ENCODE results near the gene ADGRL2.
A peak's percentile ranks its signal among the peaks of the same experiment; 100 is the strongest.

Gene ADGRL2

GRCh38 chr1:81834921-81835698 is 34.4 kb downstream of the ADGRL2 start:
- Histone ChIP-seq H3K27me3 (ENCODE audit: control insufficient read depth, insufficient read depth, low read length) (no peaks in the 10 kb centered on the region), H3K9me3 (ENCODE audit: control insufficient read depth, low read depth, low read length) (no peaks in the 10 kb centered on the region), H3K4me3 (ENCODE audit: low read length) (no peak overlapping the region), H3K27ac (ENCODE audit: low read length) (no peak overlapping the region), H3K4me1 (ENCODE audit: control insufficient read depth, low read depth, low read length) (peaks cover 38% of the 10 kb centered on the region), H3K9ac (ENCODE audit: low read length) (no peak overlapping the region), H3K36me3 (ENCODE audit: control insufficient read depth, low read depth, low read length) (peaks cover 12% of the 10 kb centered on the region)

GRCh38 chr1:81836007-81836626 is 35.4 kb downstream of the ADGRL2 start:
- Histone ChIP-seq H3K9me3 (ENCODE audit: control insufficient read depth, low read depth, low read length) (no peaks in the 10 kb centered on the region), H3K27ac (ENCODE audit: low read length) (no peak overlapping the region)

GRCh38 chr1:81838600-81839218 is 38.0 kb downstream of the ADGRL2 start:
- Histone ChIP-seq H3K4me1 (ENCODE audit: control insufficient read depth, low read depth, low read length) (peaks cover 25% of the 10 kb centered on the region), H3K27ac (ENCODE audit: low read length) (no peak overlapping the region), H3K36me3 (ENCODE audit: control insufficient read depth, low read depth, low read length) (peaks cover 24% of the 10 kb centered on the region), H3K9me3 (ENCODE audit: control insufficient read depth, low read depth, low read length) (no peaks in the 10 kb centered on the region), H3K4me3 (ENCODE audit: low read length) (no peak overlapping the region), H3K9ac (ENCODE audit: low read length) (no peak overlapping the region), H3K27me3 (ENCODE audit: control insufficient read depth, insufficient read depth, low read length) (no peaks in the 10 kb centered on the region)

More at GRCh38 chr1:81836007-81836626, 35.4 kb downstream of the ADGRL2 start:
- H3K9ac ChIP-seq (ENCODE audit: low read length): no peak overlapping the region
- H3K27me3 ChIP-seq (ENCODE audit: control insufficient read depth, insufficient read depth, low read length): no peaks in the 10 kb centered on the region
- H3K4me1 ChIP-seq (ENCODE audit: control insufficient read depth, low read depth, low read length): peaks cover 38% of the 10 kb centered on the region
- H3K4me3 ChIP-seq (ENCODE audit: low read length): no peak overlapping the region
- peaks cover 15% of the 10 kb centered on the region for H3K36me3 ChIP-seq (ENCODE audit: control insufficient read depth, low read depth, low read length)

GRCh38 chr1:81840805-81841204 is 40.1 kb downstream of the ADGRL2 start:
- Histone ChIP-seq H3K4me1 (ENCODE audit: control insufficient read depth, low read depth, low read length) (peaks cover 8% of the 10 kb centered on the region), H3K4me3 (ENCODE audit: low read length) (no peak overlapping the region), H3K9ac (ENCODE audit: low read length) (no peak overlapping the region), H3K36me3 (ENCODE audit: control insufficient read depth, low read depth, low read length) (peaks cover 26% of the 10 kb centered on the region), H3K9me3 (ENCODE audit: control insufficient read depth, low read depth, low read length) (no peaks in the 10 kb centered on the region), H3K27me3 (ENCODE audit: control insufficient read depth, insufficient read depth, low read length) (no peaks in the 10 kb centered on the region), H3K27ac (ENCODE audit: low read length) (no peak overlapping the region)

- no peak overlapping the region for H3K9ac ChIP-seq (ENCODE audit: low read length)
- H3K27me3 ChIP-seq (ENCODE audit: control insufficient read depth, insufficient read depth, low read length): no peaks in the 10 kb centered on the region
- H3K27ac ChIP-seq (ENCODE audit: low read length): no peak overlapping the region
- no peak overlapping the region for H3K4me3 ChIP-seq (ENCODE audit: low read length)
- H3K4me1 ChIP-seq (ENCODE audit: control insufficient read depth, low read depth, low read length): peaks cover 12% of the 10 kb centered on the region
- H3K36me3 ChIP-seq (ENCODE audit: control insufficient read depth, low read depth, low read length): peaks cover 26% of the 10 kb centered on the region
- no peaks in the 10 kb centered on the region for H3K9me3 ChIP-seq (ENCODE audit: control insufficient read depth, low read depth, low read length)
Observed at GRCh38 chr1:81841795-81842194, 41.1 kb downstream of the ADGRL2 start.

- peaks cover 17% of the 10 kb centered on the region for H3K36me3 ChIP-seq (ENCODE audit: control insufficient read depth, low read depth, low read length)
Observed at GRCh38 chr1:81844477-81844876, 43.7 kb downstream of the ADGRL2 start.

GRCh38 chr1:81846630-81847029 is 45.9 kb downstream of the ADGRL2 start:
- H3K9ac ChIP-seq (ENCODE audit: low read length): no peak overlapping the region
- H3K36me3 ChIP-seq (ENCODE audit: control insufficient read depth, low read depth, low read length): peaks cover 7% of the 10 kb centered on the region
- no peaks in the 10 kb centered on the region for H3K9me3 ChIP-seq (ENCODE audit: control insufficient read depth, low read depth, low read length)
- H3K27ac ChIP-seq (ENCODE audit: low read length): peak overlapping the region; percentile 4
- H3K4me1 ChIP-seq (ENCODE audit: control insufficient read depth, low read depth, low read length): peaks cover 44% of the 10 kb centered on the region
- H3K4me3 ChIP-seq (ENCODE audit: low read length): no peak overlapping the region
- H3K27me3 ChIP-seq (ENCODE audit: control insufficient read depth, insufficient read depth, low read length): no peaks in the 10 kb centered on the region

More at GRCh38 chr1:81844477-81844876, 43.7 kb downstream of the ADGRL2 start:
- Histone ChIP-seq H3K27me3 (ENCODE audit: control insufficient read depth, insufficient read depth, low read length) (no peaks in the 10 kb centered on the region), H3K27ac (ENCODE audit: low read length) (no peak overlapping the region), H3K9me3 (ENCODE audit: control insufficient read depth, low read depth, low read length) (no peaks in the 10 kb centered on the region), H3K4me3 (ENCODE audit: low read length) (no peak overlapping the region), H3K4me1 (ENCODE audit: control insufficient read depth, low read depth, low read length) (peaks cover 34% of the 10 kb centered on the region), H3K9ac (ENCODE audit: low read length) (no peak overlapping the region)

GRCh38 chr1:81847063-81847462 is 46.3 kb downstream of the ADGRL2 start:
- Histone ChIP-seq H3K36me3 (ENCODE audit: control insufficient read depth, low read depth, low read length) (peaks cover 4% of the 10 kb centered on the region), H3K4me1 (ENCODE audit: control insufficient read depth, low read depth, low read length) (peaks cover 44% of the 10 kb centered on the region), H3K27ac (ENCODE audit: low read length) (no peak overlapping the region), H3K27me3 (ENCODE audit: control insufficient read depth, insufficient read depth, low read length) (no peaks in the 10 kb centered on the region), H3K4me3 (ENCODE audit: low read length) (no peak overlapping the region), H3K9ac (ENCODE audit: low read length) (no peak overlapping the region), H3K9me3 (ENCODE audit: control insufficient read depth, low read depth, low read length) (no peaks in the 10 kb centered on the region)

- Histone ChIP-seq H3K4me3 (ENCODE audit: low read length) (no peak overlapping the region), H3K27ac (ENCODE audit: low read length) (no peak overlapping the region)
Observed at GRCh38 chr1:81848880-81849682, 48.3 kb downstream of the ADGRL2 start.

GRCh38 chr1:81850031-81850430 is 49.3 kb downstream of the ADGRL2 start:
- H3K4me1 ChIP-seq (ENCODE audit: control insufficient read depth, low read depth, low read length): peaks cover 44% of the 10 kb centered on the region
- no peaks in the 10 kb centered on the region for H3K27me3 ChIP-seq (ENCODE audit: control insufficient read depth, insufficient read depth, low read length)
- H3K4me3 ChIP-seq (ENCODE audit: low read length): no peak overlapping the region
- no peak overlapping the region for H3K9ac ChIP-seq (ENCODE audit: low read length)
- no peak overlapping the region for H3K27ac ChIP-seq (ENCODE audit: low read length)
- H3K36me3 ChIP-seq (ENCODE audit: control insufficient read depth, low read depth, low read length): peaks cover 5% of the 10 kb centered on the region
- H3K9me3 ChIP-seq (ENCODE audit: control insufficient read depth, low read depth, low read length): no peaks in the 10 kb centered on the region

More at GRCh38 chr1:81848880-81849682, 48.3 kb downstream of the ADGRL2 start:
- Histone ChIP-seq H3K9ac (ENCODE audit: low read length) (no peak overlapping the region), H3K36me3 (ENCODE audit: control insufficient read depth, low read depth, low read length) (peaks cover under 1% of the 10 kb centered on the region), H3K27me3 (ENCODE audit: control insufficient read depth, insufficient read depth, low read length) (no peaks in the 10 kb centered on the region), H3K4me1 (ENCODE audit: control insufficient read depth, low read depth, low read length) (peaks cover 44% of the 10 kb centered on the region), H3K9me3 (ENCODE audit: control insufficient read depth, low read depth, low read length) (no peaks in the 10 kb centered on the region)

GRCh38 chr1:81850495-81850894 is 49.8 kb downstream of the ADGRL2 start:
- H3K9me3 ChIP-seq (ENCODE audit: control insufficient read depth, low read depth, low read length): no peaks in the 10 kb centered on the region
- no peak overlapping the region for H3K4me3 ChIP-seq (ENCODE audit: low read length)
- no peak overlapping the region for H3K27ac ChIP-seq (ENCODE audit: low read length)
- peaks cover 5% of the 10 kb centered on the region for H3K36me3 ChIP-seq (ENCODE audit: control insufficient read depth, low read depth, low read length)
- no peaks in the 10 kb centered on the region for H3K27me3 ChIP-seq (ENCODE audit: control insufficient read depth, insufficient read depth, low read length)
- no peak overlapping the region for H3K9ac ChIP-seq (ENCODE audit: low read length)
- peaks cover 44% of the 10 kb centered on the region for H3K4me1 ChIP-seq (ENCODE audit: control insufficient read depth, low read depth, low read length)
